Omental fat pad (tissue), 4 donors: ENCODE data around the gene ULK3. TPM values are rescaled to one million over a fixed set of nuclear protein-coding genes. Genes with fewer than 3 reads are reported as not detected.

Experiments
- ATAC-seq: fragments of 150-250 bp; one replicate; pipeline ENCODE4 v1.9.1; 2016; ENCODE audit warnings: mild to moderate bottlenecking, moderate library complexity; ENCODE audit not compliant: low FRiP score
- DNase-seq: peaks from one replicate; pipeline ENCODE4 v3.0.0-alpha.2; 2019; ENCODE audit warnings: low spot score
- CTCF ChIP-seq, 3 donors: fragments of 450-650 bp; IDR thresholded peaks; one replicate each; pipeline ENCODE4 v1.5.1; 2016 to 2017; ENCODE audit warnings: antibody characterized with exemption in 3 of 3, mild to moderate bottlenecking in 3 of 3, moderate library complexity in 2 of 3
- total RNA-seq, 4 donors: library from RNA; depleted of rRNA; stranded (reverse); fragments of >200 nt; gene quantifications; one replicate each; pipeline ENCODE4 v1.1.0, GENCODE V29; 2016

ULK3 gene
- total RNA-seq, 4 donors from 2014 or later: 23.2 to 52.6 (median 41.4) TPM

GRCh38 chr15:74800559-74801094 lies 42.3 kb downstream of the ULK3 start:
- DNase-seq: no peak
- TF ChIP-seq CTCF (IDR thresholded peaks at IDR 0.05): no peak
- ATAC-seq: no peak

GRCh38 chr15:74799856-74800558 lies 42.9 kb downstream of the ULK3 start:
- ATAC-seq (peak; percentile 83), DNase-seq (peak; percentile 60)
- peak in 1 of 3 donors; percentile 63 for TF ChIP-seq CTCF (IDR thresholded peaks at IDR 0.05)

GRCh38 chr15:74799255-74799855 lies 43.6 kb downstream of the ULK3 start:
- no peak for DNase-seq
- TF ChIP-seq CTCF (IDR thresholded peaks at IDR 0.05): no peak
- ATAC-seq: no peak

GRCh38 chr15:74798388-74799254 lies 44.3 kb downstream of the ULK3 start:
- DNase-seq (no peak), ATAC-seq (no peak)
- no peak for TF ChIP-seq CTCF (IDR thresholded peaks at IDR 0.05)

GRCh38 chr15:74795966-74796625 lies 46.9 kb downstream of the ULK3 start:
- no peak for ATAC-seq
- no peak for DNase-seq
- TF ChIP-seq CTCF (IDR thresholded peaks at IDR 0.05): no peak

GRCh38 chr15:74794970-74795349 lies 48.0 kb downstream of the ULK3 start:
- no peak for DNase-seq
- no peak for TF ChIP-seq CTCF (IDR thresholded peaks at IDR 0.05)
- ATAC-seq: no peak
